Activated naive CD8-positive, alpha-beta T cell treated with anti-CD3 and anti-CD28 coated beads, Interleukin-2, amount 50 U/mL, for 24 hours (primary cell): ENCODE data around the gene NAGK.

ENCODE experiments used
- ATAC-seq: fragments of 150-1000 bp; cut with Tn5 transposase; one replicate; pipeline ENCODE4 v1.10.0; 2021
- DNase-seq: peaks from one replicate; pipeline ENCODE4 v3.0.0; 2021
- H3K27ac Mint-ChIP-seq: one replicate; pipeline ENCODE4 v1.8.0; 2021; ENCODE audit warnings: mild to moderate bottlenecking, mixed read lengths
- H3K27me3 Mint-ChIP-seq: one replicate; pipeline ENCODE4 v1.8.0; 2021; ENCODE audit warnings: mixed read lengths
- H3K36me3 Mint-ChIP-seq: one replicate; pipeline ENCODE4 v1.8.0; 2021; ENCODE audit warnings: low read depth, mixed read lengths
- H3K4me1 Mint-ChIP-seq: one replicate; pipeline ENCODE4 v1.8.0; 2021; ENCODE audit warnings: mixed read lengths
- H3K4me3 Mint-ChIP-seq: one replicate; pipeline ENCODE4 v1.8.0; 2021; ENCODE audit warnings: mild to moderate bottlenecking, moderate library complexity, mixed read lengths
- H3K9me3 Mint-ChIP-seq: one replicate; pipeline ENCODE4 v1.8.0; 2021; ENCODE audit warnings: mixed read lengths

The NAGK gene

DNA sequence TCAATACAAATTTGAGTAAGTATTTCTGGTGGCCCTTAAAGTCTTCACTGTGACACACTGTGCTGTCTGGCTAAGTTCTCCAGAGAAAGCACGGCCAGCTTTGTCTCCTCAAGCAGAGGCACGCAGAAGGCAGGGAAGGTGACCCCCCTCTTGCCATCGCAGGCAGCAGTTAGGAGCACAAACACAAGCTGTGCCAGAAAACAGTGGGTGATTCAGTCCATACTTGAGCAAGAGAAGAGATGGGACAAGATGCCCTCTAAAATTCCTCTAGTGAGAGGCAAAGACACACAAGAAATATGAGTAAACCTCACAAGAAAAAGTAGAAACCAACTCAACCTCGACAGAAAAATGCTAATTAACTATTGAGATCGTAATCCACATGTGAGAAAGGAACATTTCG lies 51.7 kb downstream of the NAGK start:
- Mint-ChIP-seq H3K27me3 (no peaks in the 10 kb centered on the region), H3K27ac (no peak overlapping the region), H3K36me3 (peaks cover 28% of the 10 kb centered on the region), H3K4me3 (no peak overlapping the region), H3K9me3 (peaks cover 4% of the 10 kb centered on the region), H3K4me1 (no peaks in the 10 kb centered on the region)
- DNase-seq (no peak), ATAC-seq (no peak)

DNA sequence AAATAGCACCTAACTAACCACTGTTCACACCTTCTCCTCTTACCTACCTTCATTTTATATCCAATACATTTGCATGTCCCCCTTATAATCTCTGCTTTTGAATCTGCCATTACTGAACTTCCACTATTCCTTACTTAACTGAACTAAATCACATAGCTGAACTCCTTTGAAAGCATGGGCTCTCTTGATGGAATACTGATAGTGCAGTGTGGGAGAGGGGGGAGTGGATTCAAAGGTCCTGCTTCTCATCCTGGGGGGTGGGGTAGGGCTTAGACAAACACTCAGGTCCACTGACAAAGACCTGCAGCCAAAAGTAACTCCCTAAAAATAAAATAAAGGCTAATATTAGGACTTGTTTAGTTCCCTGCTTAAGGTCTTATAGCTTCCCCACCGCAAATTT lies 53.0 kb downstream of the NAGK start:
- H3K27me3 Mint-ChIP-seq, result no peaks in the 10 kb centered on the region
- peaks cover 24% of the 10 kb centered on the region for H3K36me3 Mint-ChIP-seq
- peaks cover 4% of the 10 kb centered on the region for H3K9me3 Mint-ChIP-seq
- ATAC-seq (no peak), DNase-seq (no peak)
- H3K4me1 Mint-ChIP-seq, result peaks cover 2% of the 10 kb centered on the region
- no peak overlapping the region for H3K4me3 Mint-ChIP-seq
- H3K27ac Mint-ChIP-seq, result no peak overlapping the region

DNA sequence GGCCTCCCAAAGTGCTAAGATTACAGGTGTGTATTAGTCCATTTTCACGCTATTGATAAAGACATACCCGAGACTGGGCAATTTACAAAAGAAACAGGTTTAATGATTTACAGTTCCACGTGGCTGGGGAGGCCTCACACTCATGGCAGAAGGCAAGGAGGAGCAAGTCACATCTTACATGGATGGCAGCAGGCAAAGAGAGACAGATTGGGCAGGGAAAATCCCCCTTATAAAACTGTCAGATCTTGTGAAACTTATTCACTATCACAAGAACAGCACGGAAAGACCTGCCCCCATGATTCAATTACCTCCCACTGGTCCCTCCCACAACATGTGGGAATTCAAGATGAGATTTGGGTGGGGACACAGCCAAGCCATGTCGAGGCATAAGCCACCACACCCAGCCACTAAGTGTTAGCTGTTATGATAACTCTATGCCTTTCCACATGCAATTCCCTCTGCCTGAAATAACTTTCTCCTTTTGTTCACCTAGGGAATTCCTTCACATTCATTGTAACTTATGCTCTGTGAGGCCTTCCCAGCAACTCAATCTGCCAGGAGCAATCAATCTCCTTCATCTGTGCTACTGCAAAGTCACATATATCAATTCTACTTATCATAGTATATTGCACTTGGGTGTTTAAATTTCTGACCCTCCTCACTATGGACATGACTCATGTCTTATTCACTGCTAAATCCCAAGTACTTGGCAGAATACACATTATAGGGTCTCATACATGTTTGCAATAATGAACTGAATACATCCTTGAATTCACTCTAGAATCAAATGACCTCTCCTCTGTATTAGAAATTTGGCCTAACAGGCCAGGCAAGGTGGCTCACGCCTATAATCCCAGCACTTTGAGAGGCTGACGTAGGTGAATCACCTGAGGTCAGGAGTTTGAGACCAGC lies 54.2 kb downstream of the NAGK start:
- Mint-ChIP-seq H3K36me3 (peaks cover 20% of the 10 kb centered on the region), H3K27ac (no peak overlapping the region), H3K4me1 (peaks cover 6% of the 10 kb centered on the region), H3K9me3 (peaks cover 4% of the 10 kb centered on the region), H3K4me3 (no peak overlapping the region), H3K27me3 (no peaks in the 10 kb centered on the region)
- ATAC-seq, result no peak
- DNase-seq, result no peak

DNA sequence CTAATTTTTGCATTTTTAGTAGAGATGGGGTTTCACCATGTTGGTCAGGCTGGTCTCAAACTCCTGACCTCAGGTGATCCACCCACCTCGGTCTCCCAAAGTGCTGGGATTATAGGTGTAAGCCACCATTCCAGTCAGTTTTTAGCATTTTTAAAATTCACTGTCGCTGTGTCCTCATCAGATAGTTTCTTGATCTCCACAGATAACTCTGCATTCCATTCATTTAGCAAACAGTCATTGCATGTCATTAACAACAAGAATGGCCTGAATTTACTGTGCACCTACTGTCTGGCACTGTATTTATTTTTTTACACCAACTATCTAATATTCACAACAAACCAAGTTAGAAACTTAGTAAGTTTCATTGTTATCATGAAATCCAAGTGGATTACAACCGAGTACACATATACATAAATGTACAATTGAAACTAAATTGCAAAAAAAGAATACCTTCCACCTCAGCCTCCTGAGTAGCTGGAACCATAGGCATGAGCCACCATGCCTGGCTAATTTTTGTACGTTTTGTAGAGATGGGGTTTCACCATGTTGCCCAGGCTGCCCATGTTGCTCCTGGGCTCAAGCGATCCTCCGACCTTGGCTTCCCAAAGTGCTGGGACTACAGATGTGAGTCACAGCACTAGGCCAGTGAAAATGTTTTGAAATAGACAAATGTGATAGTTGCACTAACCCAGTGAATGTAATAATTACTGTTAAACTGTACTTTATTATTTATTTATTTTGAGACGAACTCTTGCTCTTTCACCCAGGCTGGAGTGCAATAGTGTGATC lies 57.3 kb downstream of the NAGK start:
- ATAC-seq (no peak), DNase-seq (no peak)
- Mint-ChIP-seq H3K27ac (no peak overlapping the region), H3K36me3 (peaks cover 14% of the 10 kb centered on the region), H3K4me3 (no peak overlapping the region), H3K4me1 (peaks cover 22% of the 10 kb centered on the region), H3K27me3 (no peaks in the 10 kb centered on the region), H3K9me3 (peaks cover 4% of the 10 kb centered on the region)

DNA sequence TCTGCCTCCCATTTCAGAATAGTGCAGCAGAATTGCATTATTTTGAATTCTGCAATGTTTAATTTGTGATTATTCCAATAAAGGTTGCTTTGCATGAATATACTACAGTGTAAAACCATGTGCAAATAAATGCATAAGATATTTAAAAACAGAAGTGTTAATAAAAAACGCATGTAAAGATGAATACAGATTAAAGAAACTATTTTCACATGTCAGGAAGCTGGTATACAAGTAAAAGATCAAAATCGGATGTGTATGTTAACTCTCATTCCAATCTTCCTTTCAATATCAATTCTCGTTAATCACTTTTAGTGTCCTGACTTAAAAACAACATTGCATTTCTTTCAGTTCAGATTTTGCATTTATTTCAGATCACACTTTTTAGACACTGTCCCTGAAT lies 58.5 kb downstream of the NAGK start:
- Mint-ChIP-seq H3K9me3 (peaks cover 4% of the 10 kb centered on the region), H3K27ac (no peak overlapping the region), H3K36me3 (peaks cover 14% of the 10 kb centered on the region)

More for the DNA sequence above, 58.5 kb downstream of the NAGK start:
- H3K4me3 Mint-ChIP-seq, result no peak overlapping the region
- DNase-seq, result no peak
- no peak for ATAC-seq
- peaks cover 22% of the 10 kb centered on the region for H3K4me1 Mint-ChIP-seq
- no peaks in the 10 kb centered on the region for H3K27me3 Mint-ChIP-seq
